ENCODE results near the gene IDI1.
"Not testable (repeated sequence)": the region's sequence is repeated elsewhere in the genome, so short reads cannot be mapped to it uniquely, and the experiment has no call there.

The IDI1 gene

DNA sequence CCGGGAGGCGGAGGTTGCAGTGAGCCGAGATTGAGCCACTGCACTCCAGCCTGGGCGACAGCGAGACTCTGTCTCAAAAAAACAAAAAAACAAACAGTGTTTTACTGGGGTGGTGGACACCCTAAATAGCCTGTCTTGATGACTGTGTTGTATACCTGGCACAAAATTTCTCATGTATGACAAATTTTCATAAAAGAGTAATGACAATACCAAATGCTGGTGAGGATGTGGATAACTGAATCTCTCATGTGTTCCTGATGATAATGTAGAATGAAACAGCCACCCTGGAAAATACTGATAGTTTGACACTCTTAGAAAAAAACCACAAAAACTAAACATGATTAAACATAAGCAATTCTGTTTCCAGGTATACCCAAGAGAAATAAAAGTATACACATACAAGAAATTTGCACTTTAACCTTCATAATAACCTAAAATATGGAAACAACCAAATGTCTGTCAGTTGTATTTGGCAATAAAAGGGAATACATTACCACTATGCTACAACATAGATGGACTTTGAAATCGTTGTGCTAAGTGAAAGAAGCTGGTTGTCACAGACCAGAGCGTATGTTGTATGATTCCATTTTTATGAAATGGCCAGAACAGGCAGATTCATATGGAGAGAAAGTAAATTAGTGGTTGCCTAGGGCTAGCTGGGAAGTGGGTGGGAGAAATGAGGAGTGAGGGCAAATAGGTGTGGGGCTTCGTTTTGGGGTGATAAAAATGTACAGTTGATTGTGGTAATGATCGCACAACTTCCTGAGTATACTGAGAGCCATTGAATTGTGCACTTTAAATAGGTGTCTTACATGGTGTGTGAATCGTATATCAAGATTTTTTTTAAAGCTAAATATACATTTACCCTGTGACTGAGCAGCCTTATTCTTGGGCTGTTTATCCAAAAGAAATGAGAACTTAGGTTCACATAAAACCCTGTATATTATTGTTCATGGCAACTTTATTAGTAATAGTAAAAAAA is 19.8 kb upstream of the IDI1 start:
- H3K9ac ChIP-seq (ENCODE audit: low read length): no peak overlapping the region
- no peak overlapping the region for H3K4me2 ChIP-seq (ENCODE audit: low read depth, low read length, poor library complexity, severe bottlenecking)
- TF ChIP-seq EZH2phosphoT487 (conservative IDR thresholded peaks at IDR 0.05; ENCODE audit: low read length): no peak
- TF ChIP-seq CTCF (IDR thresholded peaks at IDR 0.05; ENCODE audit: insufficient read depth, low read length, poor library complexity, severe bottlenecking): no peak
- no peak overlapping the region for H2AFZ ChIP-seq (ENCODE audit: low read depth, low read length, severe bottlenecking)
- H4K20me1 ChIP-seq (ENCODE audit: low read depth, low read length): 0 out of 2 replicates have a peak, but pooled peaks cover 3% of the 10 kb centered on the region
- H3K4me3 ChIP-seq (ENCODE audit: insufficient read depth, low read length, poor library complexity, severe bottlenecking): no peak overlapping the region
- no peaks in the 10 kb centered on the region for H3F3A ChIP-seq (ENCODE audit: insufficient read depth)
- H3K9me3 ChIP-seq (ENCODE audit: insufficient read depth, low read length): no peaks in the 10 kb centered on the region
- H3K9me2 ChIP-seq (replicated peaks; ENCODE audit: insufficient read depth, low read length): no peaks in the 10 kb centered on the region
- H3K27me3 ChIP-seq (ENCODE audit: low read length): no peaks in the 10 kb centered on the region
- H3K79me2 ChIP-seq (ENCODE audit: insufficient read depth, low read length): peaks cover 7% of the 10 kb centered on the region; the same call in 1 of the 2 replicates
- no peak overlapping the region for H3K27ac ChIP-seq (ENCODE audit: low read depth, low read length)
- H3K36me3 ChIP-seq (ENCODE audit: low read length): 0 out of 2 replicates have a peak, but pooled peaks cover 6% of the 10 kb centered on the region

- not testable (repeated sequence) for H3K9me2 ChIP-seq (replicated peaks; ENCODE audit: insufficient read depth, low read length); H3K4me2 ChIP-seq (ENCODE audit: low read depth, low read length, poor library complexity, severe bottlenecking); H3K27me3 ChIP-seq (ENCODE audit: low read length); H2AFZ ChIP-seq (ENCODE audit: low read depth, low read length, severe bottlenecking); H3K36me3 ChIP-seq (ENCODE audit: low read length); H4K20me1 ChIP-seq (ENCODE audit: low read depth, low read length); H3K27ac ChIP-seq (ENCODE audit: low read depth, low read length); H3K9ac ChIP-seq (ENCODE audit: low read length); H3F3A ChIP-seq (ENCODE audit: insufficient read depth); H3K9me3 ChIP-seq (ENCODE audit: insufficient read depth, low read length); H3K4me3 ChIP-seq (ENCODE audit: insufficient read depth, low read length, poor library complexity, severe bottlenecking)
- H3K79me2 ChIP-seq (ENCODE audit: insufficient read depth, low read length): peaks cover 16% of the 10 kb centered on the region; the same call in 1 of the 2 replicates
Observed at GRCh38 chr10:1066734-1067133, 17.8 kb upstream of the IDI1 start.

- Histone ChIP-seq H3K4me3 (ENCODE audit: insufficient read depth, low read length, poor library complexity, severe bottlenecking) (no peak overlapping the region), H3K79me2 (ENCODE audit: insufficient read depth, low read length) (peaks cover 27% of the 10 kb centered on the region), H3K4me2 (ENCODE audit: low read depth, low read length, poor library complexity, severe bottlenecking) (no peak overlapping the region), H3K27me3 (ENCODE audit: low read length) (no peaks in the 10 kb centered on the region), H3F3A (ENCODE audit: insufficient read depth) (no peaks in the 10 kb centered on the region), H3K9me3 (ENCODE audit: insufficient read depth, low read length) (no peaks in the 10 kb centered on the region), H3K9ac (ENCODE audit: low read length) (no peak overlapping the region), H2AFZ (ENCODE audit: low read depth, low read length, severe bottlenecking) (no peak overlapping the region), H3K36me3 (ENCODE audit: low read length) (no peaks in the 10 kb centered on the region), H3K27ac (ENCODE audit: low read depth, low read length) (no peak overlapping the region), H4K20me1 (ENCODE audit: low read depth, low read length) (peaks cover 6% of the 10 kb centered on the region; the same call in 1 of the 2 replicates), H3K9me2 (replicated peaks; ENCODE audit: insufficient read depth, low read length) (no peaks in the 10 kb centered on the region)
- TF ChIP-seq EZH2phosphoT487 (conservative IDR thresholded peaks at IDR 0.05; ENCODE audit: low read length): no peak
- no peak for TF ChIP-seq CTCF (IDR thresholded peaks at IDR 0.05; ENCODE audit: insufficient read depth, low read length, poor library complexity, severe bottlenecking)
Observed at GRCh38 chr10:1064964-1065247, 16.0 kb upstream of the IDI1 start.

GRCh38 chr10:1063232-1063865 is 14.4 kb upstream of the IDI1 start:
- no peaks in the 10 kb centered on the region for H3F3A ChIP-seq (ENCODE audit: insufficient read depth)
- H3K4me3 ChIP-seq (ENCODE audit: insufficient read depth, low read length, poor library complexity, severe bottlenecking): no peak overlapping the region
- no peaks in the 10 kb centered on the region for H3K9me3 ChIP-seq (ENCODE audit: insufficient read depth, low read length)
- no peak overlapping the region for H3K9ac ChIP-seq (ENCODE audit: low read length)
- no peaks in the 10 kb centered on the region for H3K9me2 ChIP-seq (replicated peaks; ENCODE audit: insufficient read depth, low read length)
- no peak overlapping the region for H3K4me2 ChIP-seq (ENCODE audit: low read depth, low read length, poor library complexity, severe bottlenecking)
- H2AFZ ChIP-seq (ENCODE audit: low read depth, low read length, severe bottlenecking): no peak overlapping the region
- peaks cover 41% of the 10 kb centered on the region for H3K79me2 ChIP-seq (ENCODE audit: insufficient read depth, low read length)
- H4K20me1 ChIP-seq (ENCODE audit: low read depth, low read length): peaks cover 6% of the 10 kb centered on the region; the same call in 1 of the 2 replicates
- no peak for TF ChIP-seq EZH2phosphoT487 (conservative IDR thresholded peaks at IDR 0.05; ENCODE audit: low read length)
- TF ChIP-seq CTCF (IDR thresholded peaks at IDR 0.05; ENCODE audit: insufficient read depth, low read length, poor library complexity, severe bottlenecking): no peak
- no peak overlapping the region for H3K27ac ChIP-seq (ENCODE audit: low read depth, low read length)
- H3K27me3 ChIP-seq (ENCODE audit: low read length): no peaks in the 10 kb centered on the region
- peaks cover 4% of the 10 kb centered on the region; the same call in 1 of the 2 replicates for H3K36me3 ChIP-seq (ENCODE audit: low read length)

Measured in SU-DHL-6 (cell line).